ENCODE measurements around the gene ADGRD1. TPM values are rescaled to one million over a fixed set of nuclear protein-coding genes. Genes with fewer than 3 reads are reported as not detected.

Gene ADGRD1
- total RNA-seq, 1 donor from 2014 or later = 0.47 TPM

DNA sequence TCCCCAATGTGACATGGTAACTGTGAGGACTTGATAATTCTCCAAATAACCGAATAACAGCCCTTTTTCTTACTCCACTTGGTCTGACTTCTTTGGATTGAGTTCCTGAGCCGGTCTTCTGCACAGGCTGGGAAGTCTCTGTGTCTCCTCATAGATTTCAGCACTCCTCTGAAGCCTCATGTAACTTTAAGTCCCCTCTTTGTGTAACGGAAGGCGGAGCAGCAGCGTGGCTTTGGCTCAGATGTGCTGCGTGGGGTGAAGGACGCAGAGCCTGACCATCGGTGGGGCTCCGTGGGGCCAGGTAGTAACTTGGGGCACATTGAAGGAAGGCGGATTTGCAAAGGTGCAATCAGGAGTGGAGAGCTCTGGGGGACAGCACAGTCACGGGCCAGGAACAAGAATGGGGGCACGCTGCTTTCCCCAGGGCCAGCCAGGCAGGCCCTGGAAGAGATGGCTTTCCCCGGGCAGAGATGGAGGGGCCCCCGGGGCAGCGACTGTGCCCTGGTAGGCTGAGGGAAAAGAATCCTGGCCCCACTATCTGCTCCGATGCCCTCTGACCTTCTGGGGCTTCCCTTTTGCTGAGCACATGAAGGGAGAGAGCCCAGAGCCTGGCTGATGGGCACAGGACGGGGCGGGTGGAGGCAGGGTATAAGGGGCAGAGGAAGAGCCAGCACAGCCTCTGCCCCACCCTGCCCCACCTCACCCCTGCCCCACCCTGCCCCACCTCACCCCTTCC lies 56.9 kb downstream of the ADGRD1 start:
- POLR2A ChIA-PET = no interaction called here
- no peak for ATAC-seq (ENCODE audit: low read depth)
- H3K27ac Mint-ChIP-seq = no peak overlapping the region
- H3K27me3 Mint-ChIP-seq = no peaks in the 10 kb centered on the region
- TF ChIP-seq, protein P1, sequence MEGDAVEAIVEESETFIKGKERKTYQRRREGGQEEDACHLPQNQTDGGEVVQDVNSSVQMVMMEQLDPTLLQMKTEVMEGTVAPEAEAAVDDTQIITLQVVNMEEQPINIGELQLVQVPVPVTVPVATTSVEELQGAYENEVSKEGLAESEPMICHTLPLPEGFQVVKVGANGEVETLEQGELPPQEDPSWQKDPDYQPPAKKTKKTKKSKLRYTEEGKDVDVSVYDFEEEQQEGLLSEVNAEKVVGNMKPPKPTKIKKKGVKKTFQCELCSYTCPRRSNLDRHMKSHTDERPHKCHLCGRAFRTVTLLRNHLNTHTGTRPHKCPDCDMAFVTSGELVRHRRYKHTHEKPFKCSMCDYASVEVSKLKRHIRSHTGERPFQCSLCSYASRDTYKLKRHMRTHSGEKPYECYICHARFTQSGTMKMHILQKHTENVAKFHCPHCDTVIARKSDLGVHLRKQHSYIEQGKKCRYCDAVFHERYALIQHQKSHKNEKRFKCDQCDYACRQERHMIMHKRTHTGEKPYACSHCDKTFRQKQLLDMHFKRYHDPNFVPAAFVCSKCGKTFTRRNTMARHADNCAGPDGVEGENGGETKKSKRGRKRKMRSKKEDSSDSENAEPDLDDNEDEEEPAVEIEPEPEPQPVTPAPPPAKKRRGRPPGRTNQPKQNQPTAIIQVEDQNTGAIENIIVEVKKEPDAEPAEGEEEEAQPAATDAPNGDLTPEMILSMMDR (IDR thresholded peaks at IDR 0.05) = no peak
- intact Hi-C loops (cut with micrococcal nuclease) = no loop called here
- H3K36me3 Mint-ChIP-seq (ENCODE audit: low read depth) = no peaks in the 10 kb centered on the region
- no peaks in the 10 kb centered on the region for H3K9me3 Mint-ChIP-seq
- CTCF ChIA-PET = no interaction called here
- DNase-seq = no peak
- H3K4me3 Mint-ChIP-seq = no peak overlapping the region
- H3K4me1 Mint-ChIP-seq = no peaks in the 10 kb centered on the region

DNA sequence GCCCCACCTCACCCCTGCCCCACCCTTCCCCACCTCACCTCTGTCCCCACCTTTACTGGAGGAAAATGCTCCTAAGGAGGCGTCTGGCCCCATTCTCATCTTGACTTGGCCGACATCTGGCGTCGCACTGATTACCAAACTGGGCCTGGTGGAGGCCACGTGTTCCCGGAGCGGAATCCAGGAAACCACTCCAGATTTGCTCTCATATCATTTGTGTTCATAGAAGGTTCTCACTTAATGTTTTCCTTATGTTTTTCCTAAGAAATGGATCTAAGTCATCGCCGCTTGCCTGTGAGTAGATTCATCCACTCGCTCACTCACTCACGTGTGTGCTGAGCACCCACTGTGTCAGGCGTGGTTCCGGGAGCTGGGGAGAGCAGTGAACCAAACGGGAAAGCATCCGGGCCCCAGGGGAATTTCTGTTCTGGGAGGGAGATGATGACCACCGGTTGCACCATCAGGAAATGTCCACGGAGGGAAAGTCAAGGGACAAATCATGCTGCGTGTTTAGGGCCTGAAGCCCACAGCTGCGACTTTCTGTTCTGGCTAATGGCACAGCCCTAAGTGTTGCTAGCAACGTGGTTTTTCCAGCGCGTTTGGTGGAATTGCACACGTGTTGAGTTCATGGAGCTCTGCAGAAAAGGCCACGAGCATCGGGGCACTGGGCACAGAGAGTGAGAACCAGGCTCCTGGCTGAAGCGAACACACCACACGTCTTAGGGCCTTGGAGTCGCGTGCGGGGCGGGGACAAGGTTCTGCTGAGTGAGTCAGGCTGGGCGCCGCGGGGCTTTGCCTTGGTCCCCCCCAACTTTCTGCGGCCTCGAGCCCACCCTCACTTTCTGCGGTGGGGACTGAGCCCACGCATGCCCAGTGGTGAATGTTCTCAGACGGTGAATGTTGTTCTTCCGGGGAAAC lies 57.7 kb downstream of the ADGRD1 start:
- no peaks in the 10 kb centered on the region for H3K9me3 Mint-ChIP-seq
- no peaks in the 10 kb centered on the region for H3K27me3 Mint-ChIP-seq
- intact Hi-C loops (cut with micrococcal nuclease) = no loop called here
- ChIA-PET CTCF (no interaction called here), POLR2A (no interaction called here)
- ATAC-seq (ENCODE audit: low read depth) (no peak), DNase-seq (no peak)
- H3K27ac Mint-ChIP-seq = no peak overlapping the region
- TF ChIP-seq, protein P1 (IDR thresholded peaks at IDR 0.05) = no peak
- H3K4me3 Mint-ChIP-seq = no peak overlapping the region
- H3K4me1 Mint-ChIP-seq = no peaks in the 10 kb centered on the region
- no peaks in the 10 kb centered on the region for H3K36me3 Mint-ChIP-seq (ENCODE audit: low read depth)

DNA sequence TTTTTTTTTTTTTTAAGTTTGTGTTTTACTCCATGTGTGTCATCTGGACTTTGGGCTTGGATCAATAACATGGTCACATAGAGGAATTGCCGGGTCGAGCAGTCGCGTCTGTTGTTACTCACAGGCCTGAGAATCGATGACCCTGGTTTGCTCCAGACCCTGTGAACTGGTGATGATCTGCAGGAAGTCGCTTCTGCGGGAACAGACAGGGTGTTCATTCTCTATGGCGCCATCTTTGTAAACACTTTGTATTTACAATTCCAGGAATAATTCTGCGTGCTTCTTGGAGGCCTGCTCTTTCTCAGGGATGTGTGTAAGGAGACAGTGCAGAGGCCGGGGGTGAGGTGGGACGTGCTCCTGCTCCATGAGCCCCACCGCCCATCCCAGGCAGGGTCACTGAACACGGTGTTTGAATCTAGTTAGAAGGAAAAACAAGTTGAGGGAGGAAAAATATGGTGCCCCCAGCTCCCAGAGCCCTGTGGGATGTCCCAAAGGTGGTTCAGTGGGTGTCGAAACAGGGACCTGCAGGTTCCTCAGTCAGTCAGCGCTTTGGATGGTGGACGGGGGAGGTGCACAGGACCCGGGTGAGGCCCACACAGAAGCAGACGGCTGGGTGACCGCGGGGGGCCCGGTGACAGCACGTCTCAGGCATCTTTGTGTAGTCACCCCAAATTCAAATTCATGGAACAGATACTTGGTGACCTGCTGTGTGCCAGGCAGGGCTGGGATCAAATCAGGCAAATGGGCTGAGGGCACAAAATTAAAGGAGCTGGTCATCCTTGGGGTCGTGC lies 58.8 kb downstream of the ADGRD1 start:
- no peak overlapping the region for H3K4me3 Mint-ChIP-seq
- CTCF ChIA-PET = no interaction called here
- intact Hi-C loops (cut with micrococcal nuclease) = no loop called here

DNA sequence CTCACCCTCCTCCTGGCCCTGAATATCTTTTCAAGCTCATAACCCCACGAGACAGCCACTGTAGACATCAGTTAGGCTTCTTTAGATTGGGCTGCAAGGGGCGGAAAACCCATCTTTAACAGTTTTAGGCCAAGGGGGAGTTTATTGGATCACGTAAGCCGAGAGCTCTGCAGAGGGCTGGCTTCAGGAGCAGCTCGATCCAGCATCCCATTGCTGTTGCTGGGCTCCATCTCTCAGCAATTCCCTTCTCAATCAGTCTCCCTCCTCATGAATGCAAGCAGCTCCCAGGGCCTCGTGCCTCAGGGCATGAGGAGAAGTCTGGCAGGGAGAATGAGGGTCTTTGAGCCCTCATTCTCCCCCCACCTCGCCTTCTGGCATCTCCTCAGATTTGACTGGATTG lies 59.4 kb downstream of the ADGRD1 start:
- Mint-ChIP-seq H3K4me3 (no peak overlapping the region), H3K36me3 (ENCODE audit: low read depth) (no peaks in the 10 kb centered on the region), H3K4me1 (no peaks in the 10 kb centered on the region), H3K9me3 (no peaks in the 10 kb centered on the region), H3K27ac (no peak overlapping the region), H3K27me3 (no peaks in the 10 kb centered on the region)
- POLR2A ChIA-PET = no interaction called here
- intact Hi-C loops (cut with micrococcal nuclease) = no loop called here
- no peak for DNase-seq
- TF ChIP-seq, protein P1 (IDR thresholded peaks at IDR 0.05) = no peak
- no peak for ATAC-seq (ENCODE audit: low read depth)
- CTCF ChIA-PET = no interaction called here

More for the DNA sequence above, 58.8 kb downstream of the ADGRD1 start:
- DNase-seq (no peak), ATAC-seq (ENCODE audit: low read depth) (no peak)
- Mint-ChIP-seq H3K27ac (no peak overlapping the region), H3K27me3 (no peaks in the 10 kb centered on the region), H3K4me1 (no peaks in the 10 kb centered on the region), H3K9me3 (no peaks in the 10 kb centered on the region), H3K36me3 (ENCODE audit: low read depth) (no peaks in the 10 kb centered on the region)
- POLR2A ChIA-PET = no interaction called here
- TF ChIP-seq, protein P1 (IDR thresholded peaks at IDR 0.05) = no peak

DNA sequence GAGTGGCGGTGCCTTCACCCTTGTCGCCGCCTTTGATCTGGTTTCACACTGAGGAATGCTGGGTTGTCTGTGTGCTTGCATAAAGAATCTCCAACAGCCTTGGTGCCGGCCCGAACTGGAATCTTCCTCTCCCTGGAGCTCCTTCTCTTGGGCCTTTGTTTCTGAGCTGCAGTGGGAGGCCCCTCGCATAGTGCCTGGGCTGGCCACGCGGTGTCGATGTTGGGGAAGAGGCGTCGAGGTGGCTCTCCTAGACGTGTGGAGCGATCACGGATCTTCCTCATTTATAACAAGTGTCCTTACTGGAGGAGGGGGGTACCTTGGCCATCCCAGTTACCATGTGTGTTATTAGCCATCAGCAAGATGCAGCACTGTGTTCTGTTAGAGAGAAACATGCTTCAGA lies 60.6 kb downstream of the ADGRD1 start:
- TF ChIP-seq, protein P1 (IDR thresholded peaks at IDR 0.05) = no peak
- Mint-ChIP-seq H3K27me3 (no peaks in the 10 kb centered on the region), H3K4me1 (no peaks in the 10 kb centered on the region), H3K9me3 (no peaks in the 10 kb centered on the region), H3K36me3 (ENCODE audit: low read depth) (no peaks in the 10 kb centered on the region), H3K4me3 (no peak overlapping the region), H3K27ac (no peak overlapping the region)
- CTCF ChIA-PET = no interaction called here
- ATAC-seq (ENCODE audit: low read depth) (no peak), DNase-seq (no peak)
- intact Hi-C loops (cut with micrococcal nuclease) = no loop called here
- POLR2A ChIA-PET = no interaction called here

Measured in activated B cell treated with CpG ODN at 0.5 μM for 24 hours (primary cell).